Testis (tissue), 2 donors: ENCODE measurements around the gene CELSR2.

Experiments used
- POLR2A ChIP-seq: fragments of 450-650 bp; IDR thresholded peaks from one replicate; pipeline ENCODE4 v1.6.1; 2017; ENCODE audit warnings: antibody characterized with exemption, mild to moderate bottlenecking, moderate library complexity
- TF ChIP-seq, protein P1 (sequence below), 3 experiments: fragments of 450-650 bp in 2 of 3; fragments of 200-600 bp in 1 of 3; sonication (generic) in 1 of 3; IDR thresholded peaks; one replicate each; pipeline ENCODE4 v1.5.1; 2016 to 2019; ENCODE audit warnings: antibody characterized with exemption in 3 of 3, mild to moderate bottlenecking in 2 of 3, moderate library complexity in 1 of 3

DNA sequence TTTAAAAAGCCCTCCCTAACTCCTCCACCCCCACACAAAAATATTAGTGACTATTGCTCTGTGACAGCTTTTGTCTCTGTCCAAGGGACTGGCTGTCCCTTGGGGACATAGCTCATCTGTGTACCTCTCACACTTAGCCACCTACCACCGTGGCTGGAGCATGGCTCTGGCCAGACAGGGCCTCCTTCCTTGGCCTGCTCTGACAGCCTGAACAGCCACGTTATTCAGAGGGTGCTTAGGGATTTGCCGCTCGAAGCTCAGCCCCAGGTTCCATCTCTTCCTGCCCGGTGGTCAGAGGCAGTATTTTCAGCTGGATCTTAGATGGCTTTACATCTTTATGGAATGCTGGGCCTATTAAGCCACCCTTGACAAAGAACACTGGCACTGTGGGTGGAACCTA, 6.1 kb upstream of the CELSR2 start:
- TF ChIP-seq, protein P1, sequence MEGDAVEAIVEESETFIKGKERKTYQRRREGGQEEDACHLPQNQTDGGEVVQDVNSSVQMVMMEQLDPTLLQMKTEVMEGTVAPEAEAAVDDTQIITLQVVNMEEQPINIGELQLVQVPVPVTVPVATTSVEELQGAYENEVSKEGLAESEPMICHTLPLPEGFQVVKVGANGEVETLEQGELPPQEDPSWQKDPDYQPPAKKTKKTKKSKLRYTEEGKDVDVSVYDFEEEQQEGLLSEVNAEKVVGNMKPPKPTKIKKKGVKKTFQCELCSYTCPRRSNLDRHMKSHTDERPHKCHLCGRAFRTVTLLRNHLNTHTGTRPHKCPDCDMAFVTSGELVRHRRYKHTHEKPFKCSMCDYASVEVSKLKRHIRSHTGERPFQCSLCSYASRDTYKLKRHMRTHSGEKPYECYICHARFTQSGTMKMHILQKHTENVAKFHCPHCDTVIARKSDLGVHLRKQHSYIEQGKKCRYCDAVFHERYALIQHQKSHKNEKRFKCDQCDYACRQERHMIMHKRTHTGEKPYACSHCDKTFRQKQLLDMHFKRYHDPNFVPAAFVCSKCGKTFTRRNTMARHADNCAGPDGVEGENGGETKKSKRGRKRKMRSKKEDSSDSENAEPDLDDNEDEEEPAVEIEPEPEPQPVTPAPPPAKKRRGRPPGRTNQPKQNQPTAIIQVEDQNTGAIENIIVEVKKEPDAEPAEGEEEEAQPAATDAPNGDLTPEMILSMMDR (IDR thresholded peaks at IDR 0.05) = no peak
- TF ChIP-seq POLR2A = no peak
